ENCODE measurements around the gene IGFBP7. TPM values are rescaled to one million over a fixed set of nuclear protein-coding genes. Genes with fewer than 3 reads are reported as not detected.

IGFBP7 gene
- total RNA-seq, 1 donor from 2014 or later, result 2,081 TPM

- no peak for DNase-seq (ENCODE audit: extremely low read depth, low read depth, low spot score)
Measured at GRCh38 chr4:57131849-57132742, 21.9 kb upstream of the IGFBP7 start.

- no peak for DNase-seq (ENCODE audit: extremely low read depth, low read depth, low spot score)
Measured at GRCh38 chr4:57129477-57129876, 19.3 kb upstream of the IGFBP7 start.

GRCh38 chr4:57127361-57127760 is 17.2 kb upstream of the IGFBP7 start:
- no peak for DNase-seq (ENCODE audit: extremely low read depth, low read depth, low spot score)

DNA sequence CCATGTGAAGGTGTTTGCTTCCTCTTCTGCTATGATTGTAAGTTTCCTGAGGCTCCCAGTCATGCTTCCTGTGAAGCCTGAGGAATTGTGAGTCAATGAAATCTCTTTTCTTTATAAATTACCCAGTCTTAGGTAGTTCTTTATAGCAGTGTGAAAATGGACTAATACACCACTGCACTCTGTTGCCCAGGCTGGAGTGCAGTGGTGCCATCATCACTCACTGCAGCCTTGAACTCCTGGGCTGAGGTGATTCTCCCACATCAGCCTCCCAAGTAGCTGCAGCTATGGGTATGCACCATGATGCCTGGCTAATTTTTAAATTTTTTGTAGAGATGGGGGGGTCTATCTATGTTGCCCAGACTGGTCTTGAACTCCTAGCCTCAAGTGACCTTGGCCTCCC is 15.8 kb upstream of the IGFBP7 start:
- DNase-seq (ENCODE audit: extremely low read depth, low read depth, low spot score), result no peak

DNA sequence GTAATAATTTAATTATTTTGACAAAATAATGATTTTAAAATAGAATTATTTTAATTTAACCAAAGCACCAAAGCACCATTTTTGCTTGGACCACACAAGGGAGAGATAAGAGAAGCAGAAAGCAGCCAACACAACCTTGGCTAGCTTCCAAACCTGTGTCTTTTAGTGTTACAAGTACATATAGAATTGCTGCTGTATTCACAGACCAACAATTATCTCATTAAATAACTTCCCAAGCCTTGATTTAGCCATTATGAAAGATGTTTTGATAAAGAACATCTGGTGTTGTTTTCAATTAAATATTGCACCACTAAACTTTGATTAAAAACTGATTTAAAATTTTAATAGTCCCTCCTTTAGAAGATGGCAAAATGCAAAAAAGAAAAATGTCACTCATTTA is 14.0 kb upstream of the IGFBP7 start:
- no peak for DNase-seq (ENCODE audit: extremely low read depth, low read depth, low spot score)

GRCh38 chr4:57122959-57123358 is 12.8 kb upstream of the IGFBP7 start:
- no peak for DNase-seq (ENCODE audit: extremely low read depth, low read depth, low spot score)

- no peak for DNase-seq (ENCODE audit: extremely low read depth, low read depth, low spot score)
Measured at GRCh38 chr4:57119054-57119651, 9.0 kb upstream of the IGFBP7 start.

GRCh38 chr4:57117491-57117890 is 7.3 kb upstream of the IGFBP7 start:
- DNase-seq (ENCODE audit: extremely low read depth, low read depth, low spot score), result no peak

DNA sequence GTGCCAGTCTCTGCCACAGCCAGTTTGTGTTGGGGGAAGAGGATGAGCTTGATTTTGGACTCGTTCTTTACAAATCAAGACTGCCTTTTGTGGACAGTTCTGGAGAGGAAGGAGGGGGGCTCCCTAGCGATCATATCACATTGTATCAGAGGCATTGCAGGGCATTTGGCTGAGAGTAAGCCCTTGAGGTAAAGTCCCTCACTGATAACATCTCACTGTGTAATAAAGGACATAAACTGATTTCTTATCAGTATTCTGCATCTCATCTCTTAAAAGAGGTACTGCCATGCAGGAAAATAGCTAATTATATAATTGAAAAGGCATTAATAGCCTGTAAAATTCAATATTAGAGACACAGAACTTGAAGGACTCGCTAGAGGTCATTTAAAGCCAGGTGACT is 6.1 kb upstream of the IGFBP7 start:
- no peak for DNase-seq (ENCODE audit: extremely low read depth, low read depth, low spot score)

- DNase-seq (ENCODE audit: extremely low read depth, low read depth, low spot score), result no peak
Measured at GRCh38 chr4:57114973-57115372, 4.8 kb upstream of the IGFBP7 start.

DNA sequence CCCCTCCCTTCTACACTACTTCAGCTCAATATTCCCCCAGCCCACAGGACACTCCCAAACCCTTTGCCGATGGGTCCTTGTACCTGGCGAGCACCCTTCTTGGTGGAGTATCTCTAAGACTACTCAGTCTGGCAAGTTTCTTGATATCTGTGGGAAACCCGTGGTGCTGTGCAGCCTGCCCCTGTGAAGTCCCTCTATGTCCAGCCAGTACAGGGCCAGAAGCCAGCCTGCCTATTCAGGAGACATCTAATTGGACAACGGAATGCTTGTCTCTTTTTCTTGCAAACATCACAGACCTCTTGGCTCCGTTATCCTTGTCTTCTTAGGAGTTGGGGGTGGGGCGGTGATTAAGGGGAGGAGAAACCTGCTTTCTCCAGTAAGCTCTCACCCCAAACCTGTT is 3.7 kb upstream of the IGFBP7 start:
- DNase-seq (ENCODE audit: extremely low read depth, low read depth, low spot score), result no peak

GRCh38 chr4:57110640-57111511 is 691 bp upstream of the IGFBP7 start:
- no peak for DNase-seq (ENCODE audit: extremely low read depth, low read depth, low spot score)

DNA sequence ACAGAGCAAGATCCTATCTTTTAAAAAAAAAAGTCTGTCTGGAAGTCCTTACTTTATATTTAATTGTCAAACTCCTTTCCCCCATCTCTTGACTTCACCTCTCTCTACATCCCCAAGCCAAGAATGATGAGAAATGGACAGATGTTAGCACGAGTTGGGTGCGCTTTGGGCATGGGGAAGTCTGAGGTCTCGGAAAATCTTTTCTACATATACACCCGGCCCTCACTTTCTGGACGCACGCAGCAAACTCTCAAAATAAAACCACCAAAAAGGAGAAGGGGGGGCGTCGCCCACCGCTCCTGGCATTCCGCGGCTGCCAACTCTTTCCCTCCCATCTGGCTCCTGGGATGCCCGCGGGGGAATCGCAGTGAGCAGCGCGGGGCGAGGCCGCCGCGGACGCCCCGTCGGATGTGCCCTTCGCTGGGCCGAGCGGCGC is 756 bp downstream of the IGFBP7 start:
- DNase-seq (ENCODE audit: extremely low read depth, low read depth, low spot score), result no peak

- DNase-seq (ENCODE audit: extremely low read depth, low read depth, low spot score), result no peak
Measured at GRCh38 chr4:57106181-57106580, 4.0 kb downstream of the IGFBP7 start.

GRCh38 chr4:57104706-57105560 is 5.3 kb downstream of the IGFBP7 start:
- no peak for DNase-seq (ENCODE audit: extremely low read depth, low read depth, low spot score)

- no peak for DNase-seq (ENCODE audit: extremely low read depth, low read depth, low spot score)
Measured at GRCh38 chr4:57103051-57103450, 7.1 kb downstream of the IGFBP7 start.

GRCh38 chr4:57102050-57102624 is 8.0 kb downstream of the IGFBP7 start:
- peak; percentile 98 for DNase-seq (ENCODE audit: extremely low read depth, low read depth, low spot score)

- no peak for DNase-seq (ENCODE audit: extremely low read depth, low read depth, low spot score)
Measured at GRCh38 chr4:57100979-57101651, 9.1 kb downstream of the IGFBP7 start.

DNA sequence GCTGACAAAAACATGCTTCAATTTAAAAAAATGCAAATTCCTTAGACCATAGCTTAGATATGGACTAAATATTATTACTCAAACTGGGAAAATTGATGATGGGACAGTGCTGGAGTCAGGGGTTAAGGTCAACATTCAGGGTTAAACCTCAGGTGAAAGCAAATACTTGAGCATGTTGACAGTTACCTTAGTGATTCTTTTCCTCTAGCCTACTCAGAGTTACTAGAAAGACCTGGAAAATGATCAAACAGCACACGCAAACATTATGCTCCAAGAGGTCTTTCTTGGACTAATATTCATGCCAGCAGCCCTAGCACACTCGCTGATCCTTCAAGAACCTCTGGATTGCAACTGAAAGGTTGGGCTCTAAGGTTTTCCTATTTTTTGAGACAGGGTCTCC is 10.8 kb downstream of the IGFBP7 start:
- no peak for DNase-seq (ENCODE audit: extremely low read depth, low read depth, low spot score)

Measured in glomerular endothelial cell (primary cell).